ENCODE results near the gene RMND5B. TPM values are rescaled to one million over a fixed set of nuclear protein-coding genes. Genes with fewer than 3 reads are reported as not detected.

RMND5B gene
- total RNA-seq, 1 experiment from 2014 or later, result 42.9 TPM

DNA sequence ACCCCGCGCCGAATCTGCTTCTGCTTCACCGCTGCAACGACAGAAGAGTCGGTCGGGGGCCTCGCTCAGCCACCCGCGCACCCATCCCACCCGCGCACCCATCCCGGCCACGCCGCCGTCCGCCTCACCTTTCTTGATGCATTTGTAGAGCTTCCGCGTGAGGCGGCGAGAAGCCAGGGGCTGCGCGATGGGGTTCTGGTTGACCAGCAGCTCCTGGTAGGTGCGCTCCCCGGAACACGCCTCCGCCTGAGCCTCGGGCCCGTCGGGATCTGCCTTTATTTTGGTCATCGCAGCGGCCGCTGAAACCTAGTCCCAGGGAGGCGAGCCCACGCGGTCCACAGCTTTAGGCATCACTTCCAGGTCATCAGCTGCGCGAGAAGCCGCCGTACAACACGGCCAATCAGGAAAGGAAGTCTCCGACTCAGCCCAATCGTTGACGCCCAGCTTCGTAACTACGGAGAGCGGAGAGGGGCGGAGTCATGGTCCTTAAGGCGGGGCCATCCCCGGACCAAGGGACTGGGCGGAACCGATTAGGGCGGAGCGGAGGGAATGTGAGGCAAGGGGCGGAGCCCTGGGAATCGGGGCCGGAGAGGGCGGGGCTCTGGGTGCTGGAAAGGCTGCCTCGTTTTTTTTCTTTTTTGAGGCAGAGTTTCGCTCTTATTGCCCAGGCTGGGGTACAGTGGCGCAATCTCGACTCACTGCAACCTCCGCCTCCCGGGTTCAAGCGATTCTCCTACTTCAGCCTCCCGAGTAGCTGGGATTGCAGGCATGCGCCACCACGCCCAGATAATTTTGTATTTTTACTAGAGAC, 22.9 kb downstream of the RMND5B start, which contains the start of gene NHP2:
Gene NHP2 (minus strand): TSS at position 356 of the 811 bp plus-strand sequence. CDS start 68 bp downstream, at position 288.
- peaks cover 24% of the 10 kb centered on the region for H3K4me1 ChIP-seq (ENCODE audit: low read length)
- no peaks in the 10 kb centered on the region for H3K9me3 ChIP-seq (ENCODE audit: low read length)
- peak within 1 kb of the TSS; percentile 88 for H3K9ac ChIP-seq (ENCODE audit: low read length)
- DNase-seq, result peak; percentile 100
- H3K9me2 ChIP-seq (replicated peaks; ENCODE audit: insufficient read depth, low read length), result no peaks in the 10 kb centered on the region
- H3K79me2 ChIP-seq (ENCODE audit: low read length), result peaks cover 21% of the 10 kb centered on the region
- no peaks in the 10 kb centered on the region for H3K27me3 ChIP-seq (ENCODE audit: low read length)
- peak within 1 kb of the TSS; percentile 86 for H3K4me2 ChIP-seq (ENCODE audit: low read depth, low read length, poor library complexity, severe bottlenecking)
- peak within 1 kb of the TSS; percentile 62; the same call in 1 of the 2 replicates for H2AFZ ChIP-seq (ENCODE audit: low read length)
- peak within 1 kb of the TSS; percentile 29; the same call in 1 of the 2 replicates for H3K27ac ChIP-seq (ENCODE audit: low read length)
- H4K20me1 ChIP-seq (ENCODE audit: insufficient read depth, low read depth, low read length), result 0 out of 2 replicates have a peak, but pooled peaks cover 3% of the 10 kb centered on the region
- H3K36me3 ChIP-seq (ENCODE audit: insufficient read depth, low read length), result peaks cover 20% of the 10 kb centered on the region; the same call in 1 of the 2 replicates
- H3K4me3 ChIP-seq (ENCODE audit: low read length), result peak within 1 kb of the TSS; percentile 95

DNA sequence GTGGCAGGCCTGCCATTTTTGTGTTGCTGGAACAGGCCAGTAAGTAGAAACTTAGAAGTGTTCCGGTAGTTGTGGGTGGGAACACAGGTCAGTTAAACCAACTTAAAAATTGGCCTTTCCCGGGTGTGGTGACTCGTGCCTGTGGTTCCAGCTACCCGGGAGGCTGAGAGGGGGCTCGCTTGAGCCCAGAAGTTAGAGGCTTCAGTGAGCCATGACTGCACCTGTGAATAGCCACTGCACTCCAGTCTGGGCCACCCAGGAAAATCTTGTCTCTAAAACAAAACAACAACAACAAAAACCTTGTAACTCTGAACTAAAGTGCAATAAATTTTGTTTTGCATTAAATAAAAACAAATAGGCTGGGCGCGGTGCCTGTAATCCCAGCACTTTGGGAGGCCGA, 24.3 kb downstream of the RMND5B start:
- Histone ChIP-seq H3K27ac (ENCODE audit: low read length) (no peak overlapping the region), H3K4me2 (ENCODE audit: low read depth, low read length, poor library complexity, severe bottlenecking) (no peak overlapping the region), H3K27me3 (ENCODE audit: low read length) (no peaks in the 10 kb centered on the region), H3K9ac (ENCODE audit: low read length) (no peak overlapping the region), H3K4me3 (ENCODE audit: low read length) (no peak overlapping the region), H3K4me1 (ENCODE audit: low read length) (peaks cover 24% of the 10 kb centered on the region), H2AFZ (ENCODE audit: low read length) (no peak overlapping the region), H3K9me3 (ENCODE audit: low read length) (no peaks in the 10 kb centered on the region), H3K79me2 (ENCODE audit: low read length) (peaks cover 21% of the 10 kb centered on the region), H4K20me1 (ENCODE audit: insufficient read depth, low read depth, low read length) (no peaks in the 10 kb centered on the region), H3K36me3 (ENCODE audit: insufficient read depth, low read length) (peaks cover 12% of the 10 kb centered on the region; the same call in 1 of the 2 replicates), H3K9me2 (replicated peaks; ENCODE audit: insufficient read depth, low read length) (no peaks in the 10 kb centered on the region)
- no peak for DNase-seq

DNA sequence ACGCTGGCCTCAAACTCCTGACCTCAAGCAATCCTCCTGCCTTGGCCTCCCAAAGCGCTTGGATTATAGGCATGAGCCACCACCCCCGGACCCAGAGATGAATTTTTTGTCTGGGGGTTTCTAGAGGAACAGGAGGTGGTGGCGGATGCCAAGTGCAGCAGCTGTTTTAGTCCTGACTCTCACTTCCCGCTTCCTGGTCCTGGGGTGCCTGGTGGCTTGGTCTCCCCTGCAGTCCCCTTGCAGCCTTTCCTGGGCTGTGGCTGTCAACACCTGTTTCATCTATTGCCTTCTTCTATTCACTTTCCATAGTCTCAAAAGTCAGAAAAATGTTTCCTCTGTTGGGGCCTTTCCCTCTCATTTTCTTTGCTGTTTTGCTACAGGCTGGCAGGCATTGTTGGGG, 29.4 kb downstream of the RMND5B start:
- Histone ChIP-seq H3K4me2 (ENCODE audit: low read depth, low read length, poor library complexity, severe bottlenecking) (no peak overlapping the region), H3K9me3 (ENCODE audit: low read length) (no peaks in the 10 kb centered on the region)

DNA sequence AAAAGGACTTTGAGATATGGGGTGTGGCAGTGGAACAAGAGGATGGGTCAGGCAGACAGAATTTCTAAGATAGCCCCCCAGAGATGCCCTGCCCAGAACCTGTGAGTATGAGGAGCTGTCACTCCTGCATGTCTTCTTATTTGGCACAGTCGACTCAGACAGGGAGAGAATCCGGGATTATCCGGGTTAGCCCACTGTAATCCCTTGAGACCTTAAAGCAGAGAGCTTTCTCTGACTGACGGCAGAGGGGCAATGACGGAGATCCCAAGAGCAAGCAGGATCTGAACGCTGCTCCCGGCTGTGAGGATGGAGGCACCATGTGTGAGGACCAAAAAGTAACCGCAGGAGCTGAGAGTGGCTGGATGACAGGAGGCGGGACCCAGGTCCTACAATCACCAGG, 31.7 kb downstream of the RMND5B start:
- Histone ChIP-seq H3K4me3 (ENCODE audit: low read length) (no peak overlapping the region), H3K27me3 (ENCODE audit: low read length) (no peaks in the 10 kb centered on the region), H3K4me1 (ENCODE audit: low read length) (peaks cover 10% of the 10 kb centered on the region), H3K27ac (ENCODE audit: low read length) (no peak overlapping the region), H3K9me3 (ENCODE audit: low read length) (no peaks in the 10 kb centered on the region), H4K20me1 (ENCODE audit: insufficient read depth, low read depth, low read length) (no peaks in the 10 kb centered on the region), H3K9me2 (replicated peaks; ENCODE audit: insufficient read depth, low read length) (no peaks in the 10 kb centered on the region), H3K4me2 (ENCODE audit: low read depth, low read length, poor library complexity, severe bottlenecking) (no peak overlapping the region), H3K36me3 (ENCODE audit: insufficient read depth, low read length) (no peaks in the 10 kb centered on the region), H2AFZ (ENCODE audit: low read length) (no peak overlapping the region), H3K79me2 (ENCODE audit: low read length) (no peaks in the 10 kb centered on the region), H3K9ac (ENCODE audit: low read length) (no peak overlapping the region)
- DNase-seq, result no peak

More for the DNA sequence above, 29.4 kb downstream of the RMND5B start:
- Histone ChIP-seq H3K4me3 (ENCODE audit: low read length) (no peak overlapping the region), H3K79me2 (ENCODE audit: low read length) (no peaks in the 10 kb centered on the region), H3K9ac (ENCODE audit: low read length) (no peak overlapping the region), H3K27me3 (ENCODE audit: low read length) (no peaks in the 10 kb centered on the region), H2AFZ (ENCODE audit: low read length) (no peak overlapping the region), H3K9me2 (replicated peaks; ENCODE audit: insufficient read depth, low read length) (no peaks in the 10 kb centered on the region), H3K27ac (ENCODE audit: low read length) (no peak overlapping the region), H3K36me3 (ENCODE audit: insufficient read depth, low read length) (no peaks in the 10 kb centered on the region), H4K20me1 (ENCODE audit: insufficient read depth, low read depth, low read length) (no peaks in the 10 kb centered on the region), H3K4me1 (ENCODE audit: low read length) (peaks cover 16% of the 10 kb centered on the region)
- no peak for DNase-seq

DNA sequence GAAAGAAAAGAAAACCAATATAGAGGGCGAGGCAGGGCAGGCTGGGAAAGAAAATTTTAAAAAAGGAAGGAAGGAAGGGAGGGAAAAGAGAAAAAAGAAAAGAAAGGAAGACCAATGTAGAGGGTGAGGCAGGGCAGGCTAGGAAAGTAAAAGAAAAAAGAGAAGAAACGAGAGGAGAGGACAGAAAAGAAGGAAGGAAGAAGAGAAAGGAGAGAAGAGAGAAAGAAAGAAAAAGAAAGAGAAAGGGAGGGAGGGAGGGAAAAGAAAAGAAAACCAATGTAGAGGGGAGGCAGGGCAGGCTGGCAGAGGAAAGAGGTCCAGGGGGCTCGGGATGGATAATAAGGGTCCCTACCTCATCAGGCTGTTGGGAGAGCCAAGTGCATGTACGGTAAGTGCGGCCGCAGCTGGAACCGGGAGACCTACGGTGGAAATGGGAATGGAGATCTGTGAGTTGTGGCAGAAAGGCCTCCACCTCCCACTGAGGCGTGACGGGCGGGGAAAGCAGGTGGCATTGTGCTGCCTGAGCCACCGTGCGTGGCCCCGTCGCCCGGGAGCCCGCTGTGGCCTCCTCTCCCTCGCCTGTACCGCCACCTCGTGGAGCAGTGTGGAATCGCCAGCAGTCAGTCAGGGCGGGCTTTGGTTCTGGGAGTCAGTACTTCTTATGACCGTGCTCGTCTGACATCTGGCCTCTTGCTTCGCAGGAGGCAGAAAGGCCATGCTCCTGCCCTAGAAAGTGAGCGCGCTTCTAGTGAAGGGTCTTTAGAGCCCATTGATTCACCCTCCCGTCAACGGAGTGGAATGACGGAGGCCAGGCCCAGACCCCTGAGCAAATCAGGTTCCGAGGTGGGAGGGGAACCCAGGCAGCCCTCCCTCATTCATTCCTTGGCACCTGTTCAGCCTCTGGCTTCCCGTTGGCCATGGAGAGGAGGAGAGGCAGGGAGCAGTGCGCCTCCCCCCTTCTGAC, 33.2 kb downstream of the RMND5B start:
- Histone ChIP-seq H3K79me2 (ENCODE audit: low read length) (no peaks in the 10 kb centered on the region), H3K4me1 (ENCODE audit: low read length) (peaks cover 16% of the 10 kb centered on the region), H3K27ac (ENCODE audit: low read length) (no peak overlapping the region), H3K9me2 (replicated peaks; ENCODE audit: insufficient read depth, low read length) (no peaks in the 10 kb centered on the region), H3K4me2 (ENCODE audit: low read depth, low read length, poor library complexity, severe bottlenecking) (peak overlapping the region; percentile 38), H3K36me3 (ENCODE audit: insufficient read depth, low read length) (no peaks in the 10 kb centered on the region), H3K9me3 (ENCODE audit: low read length) (no peaks in the 10 kb centered on the region), H4K20me1 (ENCODE audit: insufficient read depth, low read depth, low read length) (no peaks in the 10 kb centered on the region), H3K9ac (ENCODE audit: low read length) (no peak overlapping the region), H3K27me3 (ENCODE audit: low read length) (no peaks in the 10 kb centered on the region), H3K4me3 (ENCODE audit: low read length) (no peak overlapping the region; the same call in 1 of the 2 replicates), H2AFZ (ENCODE audit: low read length) (no peak overlapping the region; the same call in 1 of the 2 replicates)
- DNase-seq, result peak; percentile 95

DNA sequence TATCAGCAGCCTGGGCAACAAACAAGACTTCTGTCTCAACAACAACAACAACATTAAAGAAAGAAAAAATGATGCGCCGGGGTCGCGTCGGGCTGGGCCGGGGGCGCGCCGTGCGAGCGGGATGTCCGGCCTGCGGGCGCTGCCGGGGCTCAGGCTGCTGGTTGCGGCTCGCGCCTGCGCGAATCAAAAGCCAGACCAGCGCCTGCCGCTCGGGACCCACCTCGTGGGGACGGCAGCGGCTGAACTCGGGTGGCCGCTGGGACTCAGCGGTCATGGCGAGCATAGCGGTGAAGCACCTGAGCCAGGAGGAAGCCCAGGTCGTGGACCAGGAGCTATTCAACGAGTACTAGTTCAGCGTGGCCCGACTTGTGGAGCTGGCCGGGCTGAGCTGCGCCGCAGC, 34.8 kb downstream of the RMND5B start:
- no peaks in the 10 kb centered on the region for H3K9me3 ChIP-seq (ENCODE audit: low read length)
- no peaks in the 10 kb centered on the region for H4K20me1 ChIP-seq (ENCODE audit: insufficient read depth, low read depth, low read length)
- H3K79me2 ChIP-seq (ENCODE audit: low read length), result no peaks in the 10 kb centered on the region
- H3K36me3 ChIP-seq (ENCODE audit: insufficient read depth, low read length), result no peaks in the 10 kb centered on the region
- no peak overlapping the region for H3K27ac ChIP-seq (ENCODE audit: low read length)
- no peaks in the 10 kb centered on the region for H3K27me3 ChIP-seq (ENCODE audit: low read length)
- no peak overlapping the region for H2AFZ ChIP-seq (ENCODE audit: low read length)
- H3K4me1 ChIP-seq (ENCODE audit: low read length), result peaks cover 16% of the 10 kb centered on the region
- no peak overlapping the region for H3K4me3 ChIP-seq (ENCODE audit: low read length)
- no peaks in the 10 kb centered on the region for H3K9me2 ChIP-seq (replicated peaks; ENCODE audit: insufficient read depth, low read length)
- no peak for DNase-seq
- H3K9ac ChIP-seq (ENCODE audit: low read length), result no peak overlapping the region
- no peak overlapping the region for H3K4me2 ChIP-seq (ENCODE audit: low read depth, low read length, poor library complexity, severe bottlenecking)

DNA sequence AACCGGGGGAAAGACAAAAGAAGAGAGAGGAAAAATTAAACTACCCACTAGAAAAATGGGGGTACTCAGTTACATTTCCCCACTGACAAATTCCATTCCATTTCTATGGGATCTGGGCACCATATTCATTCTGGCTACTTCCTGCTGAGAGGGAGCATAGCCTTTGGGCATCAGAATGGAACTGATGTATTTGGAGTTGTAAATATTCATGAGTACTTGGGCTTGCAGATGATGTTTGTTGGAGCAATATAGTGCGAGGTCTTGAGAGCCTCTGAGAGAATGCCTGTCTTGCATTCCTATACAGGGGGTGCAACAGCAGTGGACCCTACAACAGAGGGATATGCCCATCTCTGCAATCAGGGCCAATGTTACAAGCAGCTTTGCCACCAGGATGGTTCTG, 39.6 kb downstream of the RMND5B start:
- Histone ChIP-seq H3K4me1 (ENCODE audit: low read length) (peaks cover 6% of the 10 kb centered on the region), H3K36me3 (ENCODE audit: insufficient read depth, low read length) (no peaks in the 10 kb centered on the region), H3K9me3 (ENCODE audit: low read length) (no peaks in the 10 kb centered on the region), H3K4me2 (ENCODE audit: low read depth, low read length, poor library complexity, severe bottlenecking) (no peak overlapping the region), H3K4me3 (ENCODE audit: low read length) (no peak overlapping the region), H2AFZ (ENCODE audit: low read length) (no peak overlapping the region), H3K27ac (ENCODE audit: low read length) (no peak overlapping the region), H4K20me1 (ENCODE audit: insufficient read depth, low read depth, low read length) (no peaks in the 10 kb centered on the region), H3K9me2 (replicated peaks; ENCODE audit: insufficient read depth, low read length) (no peaks in the 10 kb centered on the region), H3K27me3 (ENCODE audit: low read length) (no peaks in the 10 kb centered on the region), H3K79me2 (ENCODE audit: low read length) (no peaks in the 10 kb centered on the region), H3K9ac (ENCODE audit: low read length) (no peak overlapping the region)
- no peak for DNase-seq

DNA sequence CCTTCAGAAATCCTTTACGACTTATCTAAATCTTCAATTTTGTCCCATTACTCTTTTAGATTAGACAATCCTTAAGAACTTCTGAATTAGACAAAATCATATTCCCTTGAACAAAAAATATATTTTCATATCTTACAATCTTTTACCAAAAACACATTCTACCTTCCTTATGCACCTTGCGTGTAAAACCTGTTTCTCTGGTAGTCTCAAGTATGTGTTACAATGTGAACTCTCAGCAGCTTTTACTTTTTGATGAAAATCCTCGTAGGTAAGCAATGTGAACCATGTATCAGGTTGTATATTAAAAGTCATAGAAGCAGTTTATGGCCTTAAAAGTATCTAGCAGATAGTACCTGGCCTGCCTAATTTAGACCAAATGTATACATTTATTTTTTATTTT, 43.6 kb downstream of the RMND5B start:
- H3K4me1 ChIP-seq (ENCODE audit: low read length), result no peaks in the 10 kb centered on the region
- H3K4me2 ChIP-seq (ENCODE audit: low read depth, low read length, poor library complexity, severe bottlenecking), result no peak overlapping the region
- H3K9ac ChIP-seq (ENCODE audit: low read length), result no peak overlapping the region

More for the DNA sequence above, 43.6 kb downstream of the RMND5B start:
- H3K9me3 ChIP-seq (ENCODE audit: low read length), result no peaks in the 10 kb centered on the region
- no peak overlapping the region for H2AFZ ChIP-seq (ENCODE audit: low read length)
- no peak overlapping the region for H3K4me3 ChIP-seq (ENCODE audit: low read length)
- no peak for DNase-seq
- H3K27me3 ChIP-seq (ENCODE audit: low read length), result no peaks in the 10 kb centered on the region
- no peaks in the 10 kb centered on the region for H4K20me1 ChIP-seq (ENCODE audit: insufficient read depth, low read depth, low read length)
- H3K79me2 ChIP-seq (ENCODE audit: low read length), result no peaks in the 10 kb centered on the region
- no peak overlapping the region for H3K27ac ChIP-seq (ENCODE audit: low read length)
- no peaks in the 10 kb centered on the region for H3K36me3 ChIP-seq (ENCODE audit: insufficient read depth, low read length)
- H3K9me2 ChIP-seq (replicated peaks; ENCODE audit: insufficient read depth, low read length), result no peaks in the 10 kb centered on the region
